Right cardiac atrium (tissue), 5 donors: Measurements from ENCODE around the gene FNDC7. TPM values are rescaled to one million over a fixed set of nuclear protein-coding genes. Genes with fewer than 3 reads are reported as not detected.
A peak's percentile ranks its signal among the peaks of the same experiment; 100 is the strongest.
"Not testable (repeated sequence)": the region's sequence is repeated elsewhere in the genome, so short reads cannot be mapped to it uniquely, and the experiment has no call there.

Source experiments
- ATAC-seq, 2 donors: fragments of 200-7000 bp; cut with Tn5 transposase; one replicate each; pipeline versions ENCODE4 v1.8.0 to v1.9.1; 2020; ENCODE audit warnings: moderate library complexity in 2 of 2, mild to moderate bottlenecking in 1 of 2
- DNase-seq, 3 donors: peaks; one replicate each; pipeline ENCODE4 v3.0.0-alpha.2; 2020
- H3K27ac ChIP-seq: one replicate; pipeline ENCODE4 v1.5.1; 2013; ENCODE audit warnings: mild to moderate bottlenecking, low read length, control low read depth, moderate library complexity
- H3K27me3 ChIP-seq: one replicate; pipeline ENCODE4 v1.6.1; 2013; ENCODE audit not compliant: control insufficient read depth, insufficient read depth
- H3K4me1 ChIP-seq: one replicate; pipeline ENCODE4 v1.6.1; 2013; ENCODE audit warnings: low read length; ENCODE audit not compliant: control insufficient read depth, insufficient read depth
- H3K4me3 ChIP-seq: one replicate; pipeline ENCODE4 v1.5.1; 2013; ENCODE audit warnings: low read length, control low read depth
- H3K9me3 ChIP-seq: one replicate; pipeline ENCODE4 v1.6.1; 2013; ENCODE audit warnings: low read length; ENCODE audit not compliant: control insufficient read depth
- WGBS: extraction: QIAGEN DNeasy Blood & Tissue Kit; methylation state at CpG from one replicate; pipeline ENCODE4 v1.1.7; 2013; 5-methylcytosine and 5-hydroxymethylcytosine counted together
- intact Hi-C, 4 donors: fragments of 100-400 bp; cut with DNase I; formaldehyde crosslinking; loops; one replicate each; pipeline versions ENCODE4 v1.11.0 to v1.14.0; 2022 to 2023
- polyA plus RNA-seq: library from polyadenylated mRNA; stranded (reverse); fragments of 200-250 nt; gene quantifications from one replicate; pipeline ENCODE4 v1.2.3, GENCODE V29; 2013
- total RNA-seq, 4 donors: library from RNA; stranded (reverse); fragmentation: NEBNext Ultra II Directional; extraction: Animal tissue kit (Norgen Biotek cat#: 25700); gene quantifications; one replicate each; pipeline ENCODE4 v1.2.1, GENCODE V29; 2021
- donor health status: healthy with polysubstance abuse.
- donor health status: DM: no; HTN: yes; CAD: no.
- donor health status: DM: no; HTN: no; CAD: no.
- donor health status: DM: no; HTN: yes; CAD: no; lungs with severe emphysema.
- donor health status: DM: yes; HTN: yes; CAD: no.

The FNDC7 gene
- total and polyA plus RNA-seq, 5 donors = 0.15 TPM; not detected in 4

DNA sequence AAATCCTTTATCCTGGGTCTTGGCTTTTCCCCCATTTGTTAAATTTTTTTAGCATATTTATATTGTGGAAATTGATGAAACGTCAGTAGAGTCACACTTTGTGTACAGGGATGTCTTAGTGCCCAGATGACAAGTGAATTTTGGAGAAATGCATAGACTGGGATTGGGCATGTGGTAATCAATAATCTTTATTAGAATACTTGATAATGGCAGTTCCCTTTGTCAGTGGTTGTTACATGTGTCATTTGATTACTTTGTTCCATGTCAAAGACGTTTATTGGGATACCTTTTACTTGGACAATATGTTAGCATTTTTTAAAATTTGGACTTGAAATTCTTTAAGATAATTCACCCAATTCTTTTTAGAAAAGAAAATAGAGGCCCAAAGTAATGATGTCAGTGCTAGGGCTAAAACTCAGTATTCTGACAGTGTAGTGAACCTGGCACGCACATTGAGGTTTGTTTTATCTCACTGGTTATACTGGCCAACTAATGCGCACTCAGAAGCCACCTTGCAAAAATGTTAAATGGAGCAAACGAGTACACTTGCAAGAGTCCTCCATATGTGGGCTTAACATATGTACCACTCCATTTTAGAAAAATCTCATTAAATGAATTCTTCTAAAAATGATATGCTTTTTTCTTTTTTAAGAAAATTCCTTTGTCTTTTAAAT is 11.4 kb upstream of the FNDC7 start:
- intact Hi-C loops = no loop called here
- no peak overlapping the region for H3K4me3 ChIP-seq
- DNase-seq (no peak), ATAC-seq (no peak)
- no peaks in the 10 kb centered on the region for H3K9me3 ChIP-seq
- H3K27ac ChIP-seq = no peak overlapping the region
- H3K4me1 ChIP-seq = no peaks in the 10 kb centered on the region
- H3K27me3 ChIP-seq = no peaks in the 10 kb centered on the region
- WGBS = 84% methylated on average over 5 of the region's 5 CpGs

DNA sequence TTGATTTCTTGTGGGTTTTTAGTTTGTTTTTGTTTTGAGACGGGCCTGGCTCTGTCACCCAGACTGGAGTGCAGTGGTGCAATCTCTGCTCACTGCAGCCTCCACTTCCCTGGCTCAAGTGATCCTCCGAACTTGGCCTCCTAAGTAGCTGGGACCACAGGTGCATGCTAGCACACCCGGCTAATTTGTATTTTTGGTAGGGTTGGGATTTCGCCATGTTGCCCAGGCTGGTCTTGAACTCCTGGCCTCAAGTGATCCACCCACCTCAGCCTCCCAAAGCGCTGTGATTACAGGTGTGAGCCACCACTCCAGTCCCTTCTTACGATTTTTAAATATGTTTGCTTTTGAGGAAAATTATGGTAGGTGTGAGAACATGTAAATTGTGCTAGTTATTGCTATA is 10.6 kb upstream of the FNDC7 start:
- H3K27ac ChIP-seq, H3K4me1 ChIP-seq, ATAC-seq, H3K9me3 ChIP-seq, intact Hi-C loops, H3K27me3 ChIP-seq, H3K4me3 ChIP-seq, DNase-seq: not testable (repeated sequence)
- 96% methylated on average over 6 of the region's 6 CpGs for WGBS

DNA sequence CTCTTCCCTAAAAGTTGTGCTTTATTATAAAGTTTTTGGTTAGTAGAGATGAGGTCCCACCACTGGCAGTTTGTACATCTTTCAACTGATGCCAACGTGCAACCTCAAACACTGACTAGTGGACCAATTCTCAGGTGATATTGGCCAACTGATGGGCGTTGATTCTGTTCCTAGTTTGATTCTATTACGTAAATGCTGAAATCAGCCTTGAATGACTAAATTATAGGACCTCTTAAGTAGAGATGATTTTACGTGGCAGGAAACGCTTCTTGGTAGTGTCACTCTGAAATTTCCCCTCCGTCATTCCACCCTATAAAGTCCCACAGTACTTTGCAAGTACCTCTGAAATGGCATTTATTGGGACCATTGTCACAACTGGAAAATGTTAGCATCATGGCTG is 8.8 kb upstream of the FNDC7 start:
- ATAC-seq (no peak), DNase-seq (no peak)
- H3K27ac ChIP-seq = no peak overlapping the region
- H3K4me1 ChIP-seq = no peaks in the 10 kb centered on the region
- intact Hi-C loops = no loop called here
- WGBS = 68% methylated on average over 6 of the region's 6 CpGs
- no peak overlapping the region for H3K4me3 ChIP-seq
- no peaks in the 10 kb centered on the region for H3K27me3 ChIP-seq
- no peaks in the 10 kb centered on the region for H3K9me3 ChIP-seq

GRCh38 chr1:108704496-108704895 is 8.2 kb upstream of the FNDC7 start:
- DNase-seq (peak in 2 of 3 donors; percentile 31 to 60), ATAC-seq (peak; percentile 29 to 81)
- Histone ChIP-seq H3K9me3 (no peaks in the 10 kb centered on the region), H3K27ac (no peak overlapping the region), H3K4me1 (no peaks in the 10 kb centered on the region), H3K27me3 (no peaks in the 10 kb centered on the region), H3K4me3 (no peak overlapping the region)
- 55% methylated on average over 2 of the region's 2 CpGs for WGBS
- intact Hi-C loops = no loop called here

DNA sequence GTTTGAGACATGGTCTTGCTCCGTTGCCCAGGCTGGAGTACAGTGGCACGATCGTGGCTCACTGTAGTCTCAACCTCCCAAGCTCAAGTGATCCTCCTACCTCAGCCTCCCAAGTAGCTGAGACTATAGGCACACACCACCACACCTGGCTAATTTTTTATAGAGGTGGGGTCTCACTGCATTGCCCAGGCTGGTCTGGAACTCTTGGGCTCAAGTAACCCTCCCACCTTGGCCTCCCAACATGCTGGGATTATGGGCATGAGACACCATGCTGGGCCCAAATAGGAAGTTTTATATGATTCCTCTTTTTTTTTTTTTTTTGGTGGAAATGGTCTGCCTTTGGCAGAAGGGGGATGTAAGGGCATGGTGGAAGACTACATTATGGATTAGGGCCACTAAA is 6.1 kb upstream of the FNDC7 start:
- intact Hi-C loops = no loop called here
- H3K9me3 ChIP-seq = no peaks in the 10 kb centered on the region
- ATAC-seq (no peak), DNase-seq (no peak)
- H3K4me1 ChIP-seq = no peaks in the 10 kb centered on the region
- H3K27me3 ChIP-seq = no peaks in the 10 kb centered on the region
- no peak overlapping the region for H3K27ac ChIP-seq
- WGBS = 95% methylated on average over 3 of the region's 3 CpGs
- H3K4me3 ChIP-seq = no peak overlapping the region

- H3K4me3 ChIP-seq = no peak overlapping the region
- WGBS = 66% methylated on average over 7 of the region's 7 CpGs
- intact Hi-C loops = no loop called here
Measured at GRCh38 chr1:108708691-108709660, 3.7 kb upstream of the FNDC7 start.

GRCh38 chr1:108715932-108716331 is 3.2 kb downstream of the FNDC7 start:
- no peaks in the 10 kb centered on the region for H3K9me3 ChIP-seq
- H3K4me3 ChIP-seq = no peak overlapping the region
- H3K27me3 ChIP-seq = no peaks in the 10 kb centered on the region
- DNase-seq (peak in 2 of 3 donors; percentile 59 to 65), ATAC-seq (peak; percentile 57 to 73)
- H3K27ac ChIP-seq = no peak overlapping the region
- peaks cover 6% of the 10 kb centered on the region for H3K4me1 ChIP-seq
- intact Hi-C loops = no loop called here
- 37% methylated on average over 5 of the region's 5 CpGs for WGBS

More at GRCh38 chr1:108708691-108709660, 3.7 kb upstream of the FNDC7 start:
- ATAC-seq = no peak
- no peaks in the 10 kb centered on the region for H3K4me1 ChIP-seq
- no peaks in the 10 kb centered on the region for H3K27me3 ChIP-seq
- no peaks in the 10 kb centered on the region for H3K9me3 ChIP-seq
- H3K27ac ChIP-seq = no peak overlapping the region
- DNase-seq = peak in 1 of 3 donors; percentile 65

- Histone ChIP-seq H3K9me3 (no peaks in the 10 kb centered on the region), H3K27ac (no peak overlapping the region), H3K27me3 (no peaks in the 10 kb centered on the region), H3K4me3 (no peak overlapping the region), H3K4me1 (peaks cover 6% of the 10 kb centered on the region)
- intact Hi-C loops = no loop called here
- 43% methylated on average over 2 of the region's 2 CpGs for WGBS
- DNase-seq (no peak), ATAC-seq (peak; percentile 14 to 43)
Measured at GRCh38 chr1:108716437-108717230, 3.9 kb downstream of the FNDC7 start.

GRCh38 chr1:108717774-108718316 is 5.1 kb downstream of the FNDC7 start:
- WGBS = 91% methylated on average over 9 of the region's 9 CpGs
- intact Hi-C loops = no loop called here
- DNase-seq (no peak), ATAC-seq (no peak)
- Histone ChIP-seq H3K4me3 (no peak overlapping the region), H3K27ac (no peak overlapping the region), H3K4me1 (peaks cover 6% of the 10 kb centered on the region), H3K9me3 (no peaks in the 10 kb centered on the region), H3K27me3 (no peaks in the 10 kb centered on the region)

DNA sequence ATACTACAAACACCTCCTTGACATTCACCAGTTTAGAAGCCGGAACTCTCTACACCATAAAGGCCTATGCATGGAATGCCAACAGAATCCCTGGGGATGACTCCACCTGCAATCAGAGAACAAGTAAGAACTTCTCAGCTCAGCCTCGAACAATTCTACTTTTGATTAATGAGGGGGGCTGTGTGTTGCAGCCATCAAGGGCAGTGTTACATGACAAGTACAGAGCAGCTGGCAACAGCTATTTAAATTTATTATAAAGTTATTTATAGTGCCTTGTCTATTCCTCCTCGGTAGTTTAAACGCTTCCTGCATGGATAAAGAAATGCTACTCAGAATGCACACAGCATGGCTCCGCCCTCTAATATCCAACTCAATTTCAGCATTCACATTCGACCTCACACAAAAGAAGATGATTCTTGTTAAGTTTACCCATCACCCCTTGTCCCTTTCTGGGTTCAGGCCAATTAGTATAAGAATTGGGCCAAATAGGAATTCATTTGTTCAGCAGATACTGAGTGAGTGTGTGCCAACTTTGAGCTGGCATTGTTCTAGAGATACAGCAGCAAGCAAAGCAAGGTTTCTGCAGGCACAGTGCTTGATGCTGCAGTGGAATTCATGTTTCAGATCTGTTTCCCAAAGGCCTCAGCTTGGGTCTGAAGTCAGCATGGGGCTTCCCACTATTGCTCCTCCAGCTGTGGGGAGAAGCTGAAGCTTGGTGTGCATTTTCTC is 6.4 kb downstream of the FNDC7 start:
- no peak for DNase-seq
- intact Hi-C loops = no loop called here
- WGBS = 43% methylated on average over 6 of the region's 6 CpGs
- no peak overlapping the region for H3K4me3 ChIP-seq
- H3K4me1 ChIP-seq = peaks cover 6% of the 10 kb centered on the region
- H3K27ac ChIP-seq = no peak overlapping the region
- no peaks in the 10 kb centered on the region for H3K9me3 ChIP-seq
- H3K27me3 ChIP-seq = no peaks in the 10 kb centered on the region
- no peak for ATAC-seq
